GM18520 (cell line): ENCODE data around the gene ZNF148.
"Not testable (repeated sequence)": the region's sequence is repeated elsewhere in the genome, so short reads cannot be mapped to it uniquely, and the experiment has no call there.

Experiments
- ATAC-seq: cut with Tn5 transposase; IDR thresholded peaks from one replicate; pipeline ENCODE4 v1.9.1; 2021; ENCODE audit not compliant: unreplicated experiment

Gene ZNF148

GRCh38 chr3:125374996-125375941 is at the start of gene ZNF148:
Gene ZNF148 (minus strand): TSS chr3:125375325. CDS start chr3:125313640, 61,685 bp downstream.
- peak; percentile 79 for ATAC-seq

- no peak for ATAC-seq
Observed at GRCh38 chr3:125418306-125418705, 43.2 kb upstream of the ZNF148 start.

GRCh38 chr3:125416235-125416634 is 41.1 kb upstream of the ZNF148 start:
- no peak for ATAC-seq

GRCh38 chr3:125414669-125415068 is 39.5 kb upstream of the ZNF148 start:
- no peak for ATAC-seq

- ATAC-seq = no peak
Observed at GRCh38 chr3:125410922-125411321, 35.8 kb upstream of the ZNF148 start.

- ATAC-seq = no peak
Observed at GRCh38 chr3:125406070-125406469, 30.9 kb upstream of the ZNF148 start.

GRCh38 chr3:125405515-125405914 is 30.4 kb upstream of the ZNF148 start:
- not testable (repeated sequence) for ATAC-seq

- ATAC-seq = no peak
Observed at GRCh38 chr3:125403789-125404188, 28.7 kb upstream of the ZNF148 start.

GRCh38 chr3:125402639-125403038 is 27.5 kb upstream of the ZNF148 start:
- ATAC-seq = no peak

- ATAC-seq = no peak
Observed at GRCh38 chr3:125401402-125401801, 26.3 kb upstream of the ZNF148 start.

- ATAC-seq = no peak
Observed at GRCh38 chr3:125398952-125399351, 23.8 kb upstream of the ZNF148 start.

GRCh38 chr3:125395091-125395490 is 20.0 kb upstream of the ZNF148 start:
- ATAC-seq = no peak

GRCh38 chr3:125394406-125394805 is 19.3 kb upstream of the ZNF148 start:
- no peak for ATAC-seq

GRCh38 chr3:125389282-125389681 is 14.2 kb upstream of the ZNF148 start:
- no peak for ATAC-seq

- not testable (repeated sequence) for ATAC-seq
Observed at GRCh38 chr3:125388369-125388768, 13.2 kb upstream of the ZNF148 start.

- no peak for ATAC-seq
Observed at GRCh38 chr3:125386811-125387210, 11.7 kb upstream of the ZNF148 start.

GRCh38 chr3:125383744-125384143 is 8.6 kb upstream of the ZNF148 start:
- ATAC-seq = no peak

GRCh38 chr3:125382298-125382697 is 7.2 kb upstream of the ZNF148 start:
- ATAC-seq = no peak

GRCh38 chr3:125381743-125382142 is 6.6 kb upstream of the ZNF148 start:
- no peak for ATAC-seq

- no peak for ATAC-seq
Observed at GRCh38 chr3:125381314-125381713, 6.2 kb upstream of the ZNF148 start.

GRCh38 chr3:125379483-125379882 is 4.4 kb upstream of the ZNF148 start:
- no peak for ATAC-seq

GRCh38 chr3:125378762-125379161 is 3.6 kb upstream of the ZNF148 start:
- ATAC-seq = no peak
